AG04450 (cell line): ENCODE results near the gene ZBTB12. TPM values are rescaled to one million over a fixed set of nuclear protein-coding genes. Genes with fewer than 3 reads are reported as not detected.
A peak's percentile ranks its signal among the peaks of the same experiment; 100 is the strongest.

Source experiments
- CTCF ChIA-PET: fragments of 300-600, 350-600 bp; formaldehyde crosslinking; extraction: SDS; loops from one replicate; lab custom pipeline; 2022; ENCODE audit warnings: antibody characterized with exemption, inconsistent platforms; lab: Charles Lee
- POLR2A ChIA-PET: fragments of 350-600 bp; formaldehyde crosslinking; extraction: SDS; loops from one replicate; lab custom pipeline; 2021; ENCODE audit warnings: antibody characterized with exemption, inconsistent platforms; lab: Yijun Ruan, JAX
- DNase-seq: peaks from one replicate; pipeline ENCODE4 v3.0.0-alpha.2; 2011; ENCODE audit warnings: low read depth, low spot score
- H3K27ac ChIP-seq: one replicate; pipeline ENCODE4 v1.5.1; 2012; ENCODE audit warnings: low read depth, low read length, control low read depth
- H3K27me3 ChIP-seq: one replicate; pipeline ENCODE4 v1.6.0; 2012; ENCODE audit warnings: low read length; ENCODE audit not compliant: control insufficient read depth, insufficient read depth
- H3K4me3 ChIP-seq: 2 replicates; pipeline ENCODE4 v1.5.1; 2011; ENCODE audit warnings: mild to moderate bottlenecking, low read depth, low read length, control low read depth
- H3K9me3 ChIP-seq: 2 replicates; pipeline ENCODE4 v1.5.1; 2012; ENCODE audit warnings: low read length; ENCODE audit not compliant: control insufficient read depth, insufficient read depth
- CTCF ChIP-seq: IDR thresholded peaks from 2 replicates; pipeline ENCODE4 v1.5.1; 2011; ENCODE audit warnings: low read depth, low read length, control low read depth, inconsistent platforms
- polyA plus RNA-seq: library from polyadenylated mRNA; depleted of rRNA; stranded (reverse); fragments of >200 nt; gene quantifications from 2 replicates; pipeline ENCODE4 v1.2.3, GENCODE V29; 2011

Gene ZBTB12
- polyA plus RNA-seq, 1 experiment = 2.4 TPM

GRCh38 chr6:31945154-31945506 lies 43.2 kb upstream of the ZBTB12 start:
- ChIA-PET CTCF (interaction anchor here (0.6 kb wide), 1 partner anchor 1603 kb away, joined by 3 read pairs; no protein-coding TSS in a partner anchor), POLR2A (interaction anchor here (0.7 to 1.3 kb wide), 5 partner anchors 14 to 48 kb away, joined by 3 to 9 read pairs (median 4); partner anchors contain the start of genes EHMT2 and SKIC2)
- peak overlapping the region; percentile 83 for H3K27ac ChIP-seq
- H3K4me3 ChIP-seq = no peak overlapping the region
- H3K27me3 ChIP-seq = no peaks in the 10 kb centered on the region
- DNase-seq = no peak
- TF ChIP-seq CTCF = no peak
- no peaks in the 10 kb centered on the region; the same call in 1 of the 2 replicates for H3K9me3 ChIP-seq

GRCh38 chr6:31943742-31944141 lies 41.9 kb upstream of the ZBTB12 start:
- no peak for TF ChIP-seq CTCF
- no peak overlapping the region for H3K27ac ChIP-seq
- H3K4me3 ChIP-seq = no peak overlapping the region
- DNase-seq = no peak
- no peaks in the 10 kb centered on the region; the same call in 1 of the 2 replicates for H3K9me3 ChIP-seq
- POLR2A ChIA-PET = no interaction called here
- CTCF ChIA-PET = interaction anchor here (1.5 kb wide), 1 partner anchor 9 kb away, joined by 5 read pairs; no protein-coding TSS in a partner anchor
- H3K27me3 ChIP-seq = no peaks in the 10 kb centered on the region

- DNase-seq = no peak
- Histone ChIP-seq H3K27ac (no peak overlapping the region), H3K4me3 (no peak overlapping the region), H3K27me3 (no peaks in the 10 kb centered on the region), H3K9me3 (no peaks in the 10 kb centered on the region)
- POLR2A ChIA-PET = no interaction called here
- no peak; the same call in 1 of the 2 replicates for TF ChIP-seq CTCF
- CTCF ChIA-PET = interaction anchor here (1.3 to 2.6 kb wide), 2 partner anchors 11 to 12 kb away, joined by 3 to 16 read pairs; no protein-coding TSS in a partner anchor
Observed at GRCh38 chr6:31940256-31940664, 38.4 kb upstream of the ZBTB12 start.

- H3K9me3 ChIP-seq = no peaks in the 10 kb centered on the region
- ChIA-PET POLR2A (no interaction called here), CTCF (no interaction called here)
- H3K27me3 ChIP-seq = no peaks in the 10 kb centered on the region
- H3K27ac ChIP-seq = no peak overlapping the region
- no peak overlapping the region for H3K4me3 ChIP-seq
- no peak for DNase-seq
- no peak for TF ChIP-seq CTCF
Observed at GRCh38 chr6:31935823-31936222, 33.9 kb upstream of the ZBTB12 start.

GRCh38 chr6:31935021-31935420 lies 33.1 kb upstream of the ZBTB12 start:
- ChIA-PET CTCF (no interaction called here), POLR2A (no interaction called here)
- Histone ChIP-seq H3K27ac (no peak overlapping the region), H3K9me3 (no peaks in the 10 kb centered on the region), H3K27me3 (no peaks in the 10 kb centered on the region), H3K4me3 (no peak overlapping the region)
- no peak for TF ChIP-seq CTCF
- no peak for DNase-seq
